ENCODE measurements around the gene NDUFA11.

GRCh38 chr19:5948752-5949564, 45.4 kb upstream of the NDUFA11 start:
- TF ChIP-seq CTCF (IDR thresholded peaks at IDR 0.05), result no peak
- TF ChIP-seq POLR2A (IDR thresholded peaks at IDR 0.05), result no peak
- peak in 2 of 3 donors; percentile 20 to 26 for TF ChIP-seq POLR2AphosphoS5 (IDR thresholded peaks at IDR 0.05)
